GM18870 (cell line): ENCODE results near the gene SLC36A3.
"Not testable (repeated sequence)": the region's sequence is repeated elsewhere in the genome, so short reads cannot be mapped to it uniquely, and the experiment has no call there.

Source experiments
- ATAC-seq: cut with Tn5 transposase; IDR thresholded peaks from one replicate; pipeline ENCODE4 v1.9.1; 2021; ENCODE audit warnings: moderate library complexity; ENCODE audit not compliant: unreplicated experiment

Gene SLC36A3

DNA sequence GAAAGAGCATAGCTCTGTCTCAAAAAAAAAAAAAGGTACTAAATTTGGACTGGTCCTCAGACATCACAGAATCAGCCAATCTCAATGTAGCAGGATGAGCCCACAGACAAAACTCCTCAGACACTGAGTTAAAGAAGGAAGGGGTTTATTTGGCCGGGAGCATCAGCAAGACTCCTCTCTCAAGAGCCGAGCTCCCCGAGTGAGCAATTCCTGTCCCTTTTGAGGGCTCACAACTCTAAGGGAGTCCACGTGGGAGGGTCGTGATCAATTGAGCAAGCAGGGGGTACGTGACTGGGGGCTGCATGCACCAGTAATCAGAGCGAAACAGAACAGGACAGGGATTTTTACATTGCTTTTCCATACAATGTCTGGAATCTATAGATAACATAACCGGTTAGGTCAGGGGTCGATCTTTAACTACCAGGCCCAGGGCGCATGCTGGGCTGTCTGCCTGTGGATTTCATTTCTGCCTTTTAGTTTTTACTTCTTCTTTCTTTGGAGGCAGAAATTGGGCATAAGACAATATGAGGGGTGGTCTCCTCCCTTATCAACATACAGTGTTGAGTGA, 63.2 kb downstream of the SLC36A3 start:
- ATAC-seq: not testable (repeated sequence)

- ATAC-seq: peak; percentile 54
Measured at GRCh38 chr5:151239237-151239861, 64.2 kb downstream of the SLC36A3 start.

GRCh38 chr5:151238303-151238741, 65.2 kb downstream of the SLC36A3 start:
- ATAC-seq: peak; percentile 26

DNA sequence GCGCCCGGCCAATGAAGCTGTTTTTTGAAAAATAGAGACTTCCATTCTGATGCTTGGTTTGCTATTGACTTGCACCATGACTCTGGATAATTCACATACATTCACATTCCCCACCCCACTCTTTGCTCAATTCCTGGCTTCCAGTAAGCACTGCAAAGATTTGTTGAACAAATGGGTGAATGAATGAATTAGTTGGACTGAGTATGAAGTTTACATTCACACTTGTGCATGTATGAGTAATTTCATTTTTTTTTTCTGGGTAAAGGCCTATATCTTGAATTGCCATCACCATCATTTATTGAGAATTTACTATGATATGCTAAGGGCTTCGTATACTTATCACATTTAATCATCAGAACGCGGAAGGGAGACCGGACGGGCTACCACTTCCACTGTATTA, 65.9 kb downstream of the SLC36A3 start:
- ATAC-seq: no peak

DNA sequence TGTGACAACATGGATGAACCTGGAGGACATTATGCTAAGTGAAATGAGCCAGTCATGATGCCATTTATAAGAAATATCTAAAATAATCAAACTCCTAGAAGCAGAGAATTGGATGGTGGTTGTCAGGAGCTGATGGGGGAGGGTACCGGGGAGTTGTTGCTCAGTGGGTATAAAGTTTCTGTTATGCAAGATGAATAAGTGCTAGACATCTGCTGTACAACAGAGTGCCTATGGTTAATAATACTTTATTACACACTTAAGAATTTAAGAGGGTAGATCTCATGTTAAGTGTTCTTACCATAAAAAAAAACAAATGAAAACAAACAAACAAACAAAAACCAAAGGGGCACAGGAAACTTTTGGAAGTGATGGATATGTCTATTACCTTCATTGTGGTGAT, 66.7 kb downstream of the SLC36A3 start:
- no peak for ATAC-seq

- ATAC-seq: not testable (repeated sequence)
Measured at GRCh38 chr5:151235239-151235571, 68.4 kb downstream of the SLC36A3 start.

DNA sequence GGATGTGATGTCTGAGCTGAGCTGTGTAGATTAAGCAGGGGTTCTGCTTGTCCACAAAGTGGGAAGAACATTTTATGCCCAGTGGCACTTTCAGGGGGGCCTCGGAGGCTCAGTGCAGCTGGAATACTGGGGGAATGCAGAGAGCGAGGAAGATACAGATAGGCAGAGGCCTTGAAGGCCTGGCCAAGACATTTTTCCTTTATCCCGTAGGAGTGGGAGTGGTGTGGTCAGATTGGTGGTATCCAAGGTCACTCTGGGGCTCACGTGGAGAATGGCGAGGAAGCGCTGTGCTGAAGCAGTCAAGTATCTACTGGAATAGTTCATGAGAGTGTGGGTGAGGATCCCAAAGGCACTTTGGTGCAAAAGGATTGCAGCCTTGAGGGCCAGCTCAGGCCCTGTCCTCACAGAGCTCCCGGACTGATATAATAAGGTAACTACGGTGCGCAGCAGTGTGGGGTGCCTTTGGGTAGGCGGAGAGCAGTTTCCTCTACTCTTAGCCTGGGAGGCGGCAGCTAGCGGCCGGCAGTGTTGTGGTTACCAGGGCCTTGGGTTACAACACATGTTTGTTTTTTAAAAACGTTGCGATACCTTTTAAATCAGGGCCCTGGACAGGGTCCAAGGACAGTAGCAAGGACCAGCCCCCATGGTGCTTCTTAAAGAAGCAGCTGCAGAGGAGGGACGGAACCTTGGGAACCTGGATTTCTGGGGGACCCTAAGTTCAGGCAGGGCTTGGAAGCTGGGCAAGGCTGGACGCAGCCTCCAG, 68.9 kb downstream of the SLC36A3 start:
- peak; percentile 61 for ATAC-seq

DNA sequence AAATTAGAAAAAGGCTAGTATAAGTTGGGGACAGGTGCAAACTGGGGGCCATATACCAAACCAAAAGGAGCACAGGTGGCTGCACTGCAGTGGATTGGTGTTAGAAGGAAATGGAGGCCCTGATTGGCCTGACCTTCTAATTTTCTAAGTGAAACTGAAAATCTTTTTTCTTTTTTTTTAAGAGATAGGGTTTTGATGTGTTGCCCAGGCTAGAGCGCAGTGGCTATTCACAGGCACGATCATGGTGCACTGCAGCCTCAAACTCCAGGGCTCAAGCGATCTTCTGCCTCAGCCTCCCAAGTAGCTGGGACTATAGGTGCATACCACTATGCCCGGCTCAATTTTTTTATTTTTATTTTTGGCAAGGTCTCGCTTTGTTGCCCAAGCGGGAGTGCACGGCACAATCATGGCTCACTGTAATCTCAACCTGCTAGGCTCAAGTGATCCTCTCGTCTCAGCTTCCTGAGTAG, 69.9 kb downstream of the SLC36A3 start:
- peak; percentile 75 for ATAC-seq

GRCh38 chr5:151231359-151231758, 72.2 kb downstream of the SLC36A3 start:
- no peak for ATAC-seq

DNA sequence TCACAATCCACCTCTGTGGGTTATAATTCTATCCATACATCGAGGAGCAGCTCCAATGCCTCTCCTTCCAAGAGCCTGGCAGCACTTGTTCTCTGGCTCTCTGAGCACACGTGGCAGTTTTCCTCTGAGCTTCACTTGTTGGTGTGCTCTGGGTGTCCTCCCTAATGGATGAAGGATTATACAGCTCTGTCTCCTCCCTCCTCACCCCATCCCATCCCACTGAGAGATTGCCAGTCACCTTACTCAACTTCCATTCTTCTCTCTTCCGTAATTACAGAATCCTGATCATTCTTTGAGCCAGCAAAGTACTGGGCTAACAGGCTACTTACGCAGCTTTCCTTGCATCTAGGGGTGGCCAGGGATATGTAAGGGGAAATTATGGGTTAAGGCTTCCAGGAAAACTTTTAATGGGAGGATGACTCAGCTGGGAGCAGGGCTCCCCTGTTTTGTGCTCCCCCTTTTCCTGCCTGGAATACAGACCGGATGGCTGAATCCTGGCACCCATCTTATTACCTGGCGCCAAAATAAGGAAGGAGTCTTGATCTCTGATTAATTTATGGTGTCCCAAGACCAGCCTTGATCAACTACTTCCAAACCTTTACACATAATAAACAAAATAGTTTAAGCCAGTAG, 73.4 kb downstream of the SLC36A3 start:
- ATAC-seq: no peak

DNA sequence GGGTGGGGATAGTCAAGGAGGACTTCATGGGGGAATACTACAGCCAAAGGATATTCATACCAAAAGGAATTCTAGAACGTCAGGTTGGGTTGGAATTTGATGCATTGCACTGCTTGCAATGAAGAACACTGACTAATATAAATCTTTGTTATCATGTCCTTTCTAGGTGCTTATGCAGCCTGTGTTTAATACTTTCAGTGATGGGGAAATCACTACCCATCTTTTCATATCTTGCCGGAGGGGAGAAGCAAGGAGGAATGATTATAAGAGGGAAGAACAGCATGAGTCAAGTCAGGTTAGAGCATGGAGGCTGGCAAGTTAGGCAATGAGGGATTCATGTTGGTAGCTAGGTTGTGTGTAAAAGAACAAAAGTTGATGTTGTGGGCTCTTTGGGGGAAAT, 74.6 kb downstream of the SLC36A3 start:
- ATAC-seq: no peak

DNA sequence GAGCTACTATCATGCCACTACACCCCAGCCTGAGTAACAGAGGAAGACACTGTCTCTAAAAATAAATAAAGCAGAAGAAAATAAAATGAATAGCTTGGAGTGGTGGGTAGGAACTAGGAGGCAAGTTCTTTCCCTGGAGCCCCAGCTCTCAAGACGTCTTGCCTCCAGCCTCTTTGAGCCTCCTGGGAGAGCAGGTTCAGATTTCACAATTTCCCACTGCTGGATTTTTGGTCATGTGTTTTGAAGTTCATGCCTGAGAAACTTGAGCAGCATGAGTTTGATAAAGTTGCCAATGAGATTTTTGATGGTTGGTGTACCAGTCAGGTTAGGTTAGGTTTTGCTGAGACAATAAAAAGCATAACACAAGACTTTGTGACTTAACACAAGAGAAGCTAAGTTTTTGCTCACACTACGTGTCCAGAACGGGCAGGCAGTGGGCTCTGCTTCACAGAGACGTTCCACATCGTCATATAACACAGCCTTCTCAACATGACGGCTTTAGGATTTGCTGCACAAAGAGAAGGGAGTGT, 75.6 kb downstream of the SLC36A3 start:
- no peak for ATAC-seq
